GM12878 (cell line): ENCODE results near the gene FAM120AOS. TPM values are rescaled to one million over a fixed set of nuclear protein-coding genes. Genes with fewer than 3 reads are reported as not detected.
A peak's percentile ranks its signal among the peaks of the same experiment; 100 is the strongest.

Experiments used
- ATAC-seq: fragments of 200-7000 bp; cut with Tn5 transposase; 3 replicates; pipeline ENCODE4 v1.9.1; 2020; ENCODE audit warnings: mild to moderate bottlenecking, moderate library complexity
- BruUV-seq: library from RNA; stranded (reverse); fragments of 400-500 nt; replicated peaks from 2 replicates; lab custom pipeline; 2021; lab: Mats Ljungman, UMichigan
- CTCF ChIA-PET: fragments of 300-600 bp; sonication (Branson Sonifier 250); formaldehyde crosslinking; extraction: SDS; loops from one replicate; lab custom pipeline; 2021; ENCODE audit warnings: inconsistent platforms; lab: Yijun Ruan, JAX
- POLR2A ChIA-PET: fragments of 350-600 bp; formaldehyde crosslinking; extraction: SDS; loops from one replicate; lab custom pipeline; 2021; ENCODE audit warnings: inconsistent platforms; lab: Charles Lee
- RAD21 ChIA-PET: fragments of 300-600 bp; sonication (Branson Sonifier 250); formaldehyde crosslinking; loops from one replicate; lab custom pipeline; 2023; ENCODE audit warnings: antibody characterized with exemption; ENCODE audit not compliant: unreplicated experiment; lab: Charles Lee
- SMC1A ChIA-PET: fragments of 300-600 bp; sonication (Branson Sonifier 250); formaldehyde crosslinking; loops from one replicate; lab custom pipeline; 2023; ENCODE audit not compliant: unreplicated experiment, uncharacterized antibody; lab: Charles Lee
- DNase-seq: peaks from one replicate; pipeline ENCODE4 v3.0.0-alpha.2; 2011; ENCODE audit warnings: low read depth, low spot score
- FAIRE-seq: peaks from 3 replicates; lab custom pipeline; 2011; peaks lifted over from hg19 to GRCh38; lab: Jason Lieb, UNC
- H2AFZ ChIP-seq: 2 replicates; pipeline ENCODE4 v1.6.0; 2011; ENCODE audit warnings: low read depth, low read length, control low read depth; ENCODE audit not compliant: control insufficient read depth
- H3K27ac ChIP-seq: 2 replicates; pipeline ENCODE4 v1.5.1; 2011; ENCODE audit warnings: control low read depth; ENCODE audit not compliant: control insufficient read depth, insufficient read depth
- H3K27me3 ChIP-seq, 2 experiments: replicated peaks in 1 of 2; 2 replicates each; pipeline versions ENCODE4 v1.6.0 to v1.6.1; 2011; ENCODE audit warnings: low read length in 1 of 2; ENCODE audit not compliant: control insufficient read depth in 2 of 2, insufficient read depth in 2 of 2
- H3K36me3 ChIP-seq, 2 experiments: 2 replicates each; pipeline ENCODE4 v1.5.1; 2011; ENCODE audit warnings: low read length in 1 of 2; ENCODE audit not compliant: control insufficient read depth in 2 of 2, insufficient read depth in 2 of 2
- H3K4me1 ChIP-seq: 2 replicates; pipeline ENCODE4 v1.6.1; 2011; ENCODE audit warnings: mild to moderate bottlenecking, low read length, moderate library complexity, mixed read lengths; ENCODE audit not compliant: control insufficient read depth, insufficient read depth
- H3K4me2 ChIP-seq: 2 replicates; pipeline ENCODE4 v1.6.0; 2011; ENCODE audit warnings: control low read depth; ENCODE audit not compliant: control insufficient read depth, insufficient read depth
- H3K4me3 ChIP-seq: fragments of 200-600 bp; sonication (generic); 2 replicates; pipeline ENCODE4 v1.5.1; 2016
- H3K79me2 ChIP-seq: 2 replicates; pipeline ENCODE4 v1.6.0; 2011; ENCODE audit warnings: low read length; ENCODE audit not compliant: control insufficient read depth, insufficient read depth
- H3K9ac ChIP-seq: 2 replicates; pipeline ENCODE4 v1.8.0; 2011; ENCODE audit warnings: low read length, control low read depth, mixed read lengths; ENCODE audit not compliant: control insufficient read depth, insufficient read depth
- H3K9me3 ChIP-seq: replicated peaks from 3 replicates; pipeline ENCODE4 v1.5.1; 2011; ENCODE audit warnings: mild to moderate bottlenecking, low read length; ENCODE audit not compliant: control insufficient read depth, insufficient read depth
- H4K20me1 ChIP-seq: 2 replicates; pipeline ENCODE4 v1.6.0; 2011; ENCODE audit not compliant: control insufficient read depth, insufficient read depth
- CREB1 ChIP-seq: IDR thresholded peaks from 2 replicates; pipeline ENCODE4 v1.6.1; 2012; ENCODE audit warnings: low read depth, mild to moderate bottlenecking, inconsistent platforms
- IKZF1 ChIP-seq: fragments of 450-650 bp; conservative IDR thresholded peaks from 2 replicates; pipeline ENCODE4 v1.6.1; 2017; ENCODE audit warnings: antibody characterized with exemption, mild to moderate bottlenecking
- NFYB ChIP-seq: IDR thresholded peaks from 2 replicates; pipeline ENCODE4 v1.6.1; 2011; ENCODE audit warnings: low read depth, mild to moderate bottlenecking, low read length, improper control_type of control experiment, moderate library complexity; ENCODE audit not compliant: insufficient read depth
- NR2F1 ChIP-seq: fragments of 450-650 bp; conservative IDR thresholded peaks from 2 replicates; pipeline ENCODE4 v1.6.1; 2017; ENCODE audit warnings: mild to moderate bottlenecking
- PKNOX1 ChIP-seq: fragments of 450-650 bp; IDR thresholded peaks from 2 replicates; pipeline ENCODE4 v1.6.1; 2016; ENCODE audit warnings: mild to moderate bottlenecking
- POLR2A ChIP-seq: IDR thresholded peaks from 2 replicates; pipeline ENCODE4 v1.6.1; 2011; ENCODE audit warnings: low read depth, mild to moderate bottlenecking, low read length
- RAD51 ChIP-seq: fragments of 450-650 bp; IDR thresholded peaks from 2 replicates; pipeline ENCODE4 v1.6.1; 2016; ENCODE audit warnings: moderate library complexity, mild to moderate bottlenecking, inconsistent platforms
- SIN3A ChIP-seq: IDR thresholded peaks from 2 replicates; pipeline ENCODE4 v1.6.1; 2012; ENCODE audit warnings: low read depth, low read length, improper control_type of control experiment
- SIX5 ChIP-seq: IDR thresholded peaks from 2 replicates; pipeline ENCODE4 v1.6.1; 2011; ENCODE audit warnings: mild to moderate bottlenecking, low read depth, low read length, moderate library complexity; ENCODE audit not compliant: severe bottlenecking
- YY1 ChIP-seq: IDR thresholded peaks from 2 replicates; pipeline ENCODE4 v1.6.1; 2011; ENCODE audit warnings: low read depth, mild to moderate bottlenecking, low read length
- ZNF622 ChIP-seq: fragments of 450-650 bp; IDR thresholded peaks from 2 replicates; pipeline ENCODE4 v1.6.1; 2017; ENCODE audit warnings: mild to moderate bottlenecking, inconsistent platforms
- WGBS: methylation state at CpG from one replicate; pipeline ENCODE4 v1.1.6; 2016; ENCODE audit warnings: low lambda C conversion rate; ENCODE audit not compliant: insufficient replicate concordance, insufficient coverage; ENCODE audit errors: missing lambda C conversion rate; 5-methylcytosine and 5-hydroxymethylcytosine counted together
- in situ Hi-C: fragments of 300-500 bp; cut with MboI; formaldehyde crosslinking; loops from 9 replicates; pipeline ENCODE4 v1.14.3; 2018; ENCODE audit warnings: mixed read lengths
- intact Hi-C: fragments of 100-400 bp; cut with micrococcal nuclease; formaldehyde crosslinking; loops from one replicate; pipeline ENCODE4 v1.14.2; 2022; ENCODE audit not compliant: unreplicated experiment
- polyA plus RNA-seq, 11 experiments: library from polyadenylated mRNA; depleted of rRNA in 4 of 11; unstranded in 6 of 11; stranded (reverse) in 5 of 11; fragments of >200 nt; fragmentation: Nextera tagmentation in 4 of 11; fragmentation: Illumina TruSeq in 1 of 11; extraction: Ambion mirVana in 4 of 11; extraction: Trizol in 1 of 11; gene quantifications; 1 replicate in 1 of 11; 2 replicates in 10 of 11; pipeline versions ENCODE4 v1.2.1 to v1.2.3, GENCODE V29; 2011 to 2016; ENCODE audit warnings: inconsistent platforms in 2 of 11, missing spikeins in 2 of 11, low read depth in 1 of 11
- total RNA-seq, 4 experiments: library from RNA; depleted of rRNA in 3 of 4; stranded (reverse); fragments of >200 nt in 3 of 4; fragmentation: Illumina TruSeq in 1 of 4; extraction: Trizol in 1 of 4; gene quantifications; 2 replicates each; pipeline versions ENCODE4 v1.2.1 to v1.2.3, GENCODE V29; 2013 to 2021
- TF ChIP-seq, protein P1 (sequence below): fragments of 450-650 bp; conservative IDR thresholded peaks from 2 replicates; pipeline ENCODE4 v1.6.1; 2017; ENCODE audit warnings: mild to moderate bottlenecking, moderate library complexity

The FAM120AOS gene
- total and polyA plus RNA-seq, 10 of the 15 experiments (the other 5 are each of a cell fraction or from before 2014, with no cell fraction given) = 15.9 to 55.1 (median 34.6) TPM

GRCh38 chr9:93452710-93453046, 703 bp downstream of the FAM120AOS start:
- SMC1A ChIA-PET = interaction anchor here (2.0 to 2.5 kb wide), 4 partner anchors 11 to 113 kb away, joined by 8 to 34 read pairs (median 13); no protein-coding TSS in a partner anchor
- BruUV-seq = no TSS peak
- RAD21 ChIA-PET = interaction anchor here (1.6 to 2.7 kb wide), 3 partner anchors 11 to 114 kb away, joined by 6 to 17 read pairs (median 11); no protein-coding TSS in a partner anchor
- Histone ChIP-seq H3K4me1 (peaks cover 7% of the 10 kb centered on the region; the same call in 1 of the 2 replicates), H3K27me3 (no peaks in the 10 kb centered on the region), H3K27ac (peak overlapping the region; percentile 83), H3K79me2 (peaks cover 79% of the 10 kb centered on the region), H2AFZ (no peak overlapping the region), H3K9me3 (no peaks in the 10 kb centered on the region), H4K20me1 (no peaks in the 10 kb centered on the region), H3K9ac (peak overlapping the region; percentile 86), H3K4me3 (peak overlapping the region; percentile 86), H3K4me2 (peak overlapping the region; percentile 40), H3K36me3 (peaks cover 0 to 2% of the 10 kb centered on the region in 2 experiments; a peak in 2 of 4 replicates)
- CTCF ChIA-PET = interaction anchor here (0.9 to 2.2 kb wide), 4 partner anchors 11 to 299 kb away, joined by 3 to 17 read pairs (median 10); no protein-coding TSS in a partner anchor
- intact Hi-C loops = loop anchor here (5.0 to 10.0 kb wide), 3 partner anchors 115 to 712 kb away; partner anchors contain the start of gene CARD19
- in situ Hi-C loops = no loop called here
- ATAC-seq (peak; percentile 21), FAIRE-seq (no peak), DNase-seq (no peak)
- POLR2A ChIA-PET = interaction anchor here (0.6 to 3.7 kb wide), 4 partner anchors 11 to 1412 kb away, joined by 3 to 64 read pairs (median 5); no protein-coding TSS in a partner anchor
- no peak for TF ChIP-seq SIX5
- 0 out of 2 replicates have a peak, but pooled peaks have one; percentile 8 for TF ChIP-seq SIN3A
- WGBS = 0% methylated on average over 10 of the region's 10 CpGs

DNA sequence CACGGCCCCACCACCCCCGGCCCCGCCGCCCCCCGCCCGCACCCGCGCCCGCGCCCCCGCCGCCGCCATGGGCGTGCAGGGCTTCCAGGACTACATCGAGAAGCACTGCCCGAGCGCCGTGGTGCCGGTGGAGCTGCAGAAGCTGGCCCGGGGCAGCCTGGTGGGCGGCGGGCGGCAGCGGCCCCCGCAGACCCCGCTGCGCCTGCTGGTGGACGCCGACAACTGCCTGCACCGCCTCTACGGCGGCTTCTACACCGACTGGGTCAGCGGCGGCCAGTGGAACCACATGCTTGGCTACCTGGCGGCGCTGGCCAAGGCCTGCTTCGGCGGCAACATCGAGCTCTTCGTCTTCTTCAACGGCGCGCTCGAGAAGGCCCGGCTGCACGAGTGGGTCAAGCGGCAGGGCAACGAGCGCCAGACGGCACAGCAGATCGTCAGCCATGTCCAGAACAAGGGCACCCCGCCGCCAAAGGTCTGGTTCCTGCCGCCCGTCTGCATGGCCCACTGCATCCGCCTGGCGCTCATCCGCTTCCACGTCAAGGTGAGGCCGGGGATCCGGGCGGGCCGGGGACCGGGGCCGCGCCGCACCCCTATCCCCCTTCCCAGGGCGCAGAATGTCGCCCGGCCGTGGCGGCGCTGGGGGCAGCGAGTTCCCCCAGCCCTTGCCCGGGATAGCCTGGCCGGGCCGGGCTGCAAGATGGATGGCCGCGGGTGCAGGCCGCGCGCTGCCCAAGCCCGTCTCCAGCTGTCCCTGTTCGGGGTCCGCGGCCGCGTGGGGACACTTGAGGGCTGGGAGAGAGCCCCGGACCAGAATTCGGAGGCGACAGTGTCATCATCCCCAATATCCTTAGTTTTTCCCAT, 1.3 kb downstream of the FAM120AOS start:
- CTCF ChIA-PET = no interaction called here
- in situ Hi-C loops = no loop called here
- peak; percentile 60 for TF ChIP-seq POLR2A
- no peak for TF ChIP-seq RAD51
- TF ChIP-seq NR2F1 = no peak
- TF ChIP-seq YY1 = peak; percentile 53; the same call in 1 of the 2 replicates
- TF ChIP-seq IKZF1 = peak; percentile 34; the same call in 1 of the 2 replicates
- no peak for TF ChIP-seq PKNOX1
- TF ChIP-seq CREB1 = no peak
- TF ChIP-seq NFYB = no peak
- TF ChIP-seq ZNF622 = no peak
- TF ChIP-seq SIN3A = peak; percentile 55; the same call in 1 of the 2 replicates
- TF ChIP-seq, protein P1, sequence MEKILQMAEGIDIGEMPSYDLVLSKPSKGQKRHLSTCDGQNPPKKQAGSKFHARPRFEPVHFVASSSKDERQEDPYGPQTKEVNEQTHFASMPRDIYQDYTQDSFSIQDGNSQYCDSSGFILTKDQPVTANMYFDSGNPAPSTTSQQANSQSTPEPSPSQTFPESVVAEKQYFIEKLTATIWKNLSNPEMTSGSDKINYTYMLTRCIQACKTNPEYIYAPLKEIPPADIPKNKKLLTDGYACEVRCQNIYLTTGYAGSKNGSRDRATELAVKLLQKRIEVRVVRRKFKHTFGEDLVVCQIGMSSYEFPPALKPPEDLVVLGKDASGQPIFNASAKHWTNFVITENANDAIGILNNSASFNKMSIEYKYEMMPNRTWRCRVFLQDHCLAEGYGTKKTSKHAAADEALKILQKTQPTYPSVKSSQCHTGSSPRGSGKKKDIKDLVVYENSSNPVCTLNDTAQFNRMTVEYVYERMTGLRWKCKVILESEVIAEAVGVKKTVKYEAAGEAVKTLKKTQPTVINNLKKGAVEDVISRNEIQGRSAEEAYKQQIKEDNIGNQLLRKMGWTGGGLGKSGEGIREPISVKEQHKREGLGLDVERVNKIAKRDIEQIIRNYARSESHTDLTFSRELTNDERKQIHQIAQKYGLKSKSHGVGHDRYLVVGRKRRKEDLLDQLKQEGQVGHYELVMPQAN = 0 out of 2 replicates have a peak, but pooled peaks have one; percentile 48

More for the DNA sequence above, 1.3 kb downstream of the FAM120AOS start:
- Histone ChIP-seq H4K20me1 (no peaks in the 10 kb centered on the region), H3K79me2 (peaks cover 73% of the 10 kb centered on the region), H3K4me1 (peaks cover 7% of the 10 kb centered on the region; the same call in 1 of the 2 replicates), H2AFZ (peak overlapping the region; percentile 85), H3K4me2 (peak overlapping the region; percentile 40), H3K36me3 (peaks cover 0 to 4% of the 10 kb centered on the region in 2 experiments; a peak in 3 of 4 replicates), H3K27me3 (no peaks in the 10 kb centered on the region), H3K9ac (peak overlapping the region; percentile 86), H3K4me3 (peak overlapping the region; percentile 86), H3K27ac (peak overlapping the region; percentile 83), H3K9me3 (no peaks in the 10 kb centered on the region)
- FAIRE-seq (no peak), DNase-seq (no peak), ATAC-seq (peak; percentile 21)
- under 1% methylated on average over 68 of the region's 92 CpGs for WGBS
- RAD21 ChIA-PET = interaction anchor here (0.8 kb wide), 1 partner anchor 12 kb away, joined by 4 read pairs; no protein-coding TSS in a partner anchor
- POLR2A ChIA-PET = interaction anchor here (1.1 to 3.7 kb wide), 2 partner anchors 12 to 16 kb away, joined by 3 to 64 read pairs; no protein-coding TSS in a partner anchor
- SMC1A ChIA-PET = no interaction called here
- intact Hi-C loops = loop anchor here (5.0 to 10.0 kb wide), 3 partner anchors 115 to 713 kb away; partner anchors contain the start of gene CARD19
- BruUV-seq = no TSS peak
